Fibroblast of pulmonary artery (primary cell): ENCODE measurements around the gene SCD5.

Source experiments
- DNase-seq: peaks from one replicate; pipeline ENCODE4 v3.0.0-alpha.2; 2010; ENCODE audit warnings: low read depth
- H3K4me3 ChIP-seq: replicated peaks from 2 replicates; pipeline ENCODE4 v1.5.1; 2011; ENCODE audit warnings: low read depth, mild to moderate bottlenecking, control low read depth, low read length, moderate library complexity
- TF ChIP-seq, protein P1 (sequence below): IDR thresholded peaks from 2 replicates; pipeline ENCODE4 v1.5.1; 2011; ENCODE audit warnings: mild to moderate bottlenecking, control low read depth, low read length, inconsistent platforms; ENCODE audit errors: missing control alignments

Gene SCD5

GRCh38 chr4:82638479-82638878, 160.1 kb downstream of the SCD5 start:
- TF ChIP-seq, protein P1, sequence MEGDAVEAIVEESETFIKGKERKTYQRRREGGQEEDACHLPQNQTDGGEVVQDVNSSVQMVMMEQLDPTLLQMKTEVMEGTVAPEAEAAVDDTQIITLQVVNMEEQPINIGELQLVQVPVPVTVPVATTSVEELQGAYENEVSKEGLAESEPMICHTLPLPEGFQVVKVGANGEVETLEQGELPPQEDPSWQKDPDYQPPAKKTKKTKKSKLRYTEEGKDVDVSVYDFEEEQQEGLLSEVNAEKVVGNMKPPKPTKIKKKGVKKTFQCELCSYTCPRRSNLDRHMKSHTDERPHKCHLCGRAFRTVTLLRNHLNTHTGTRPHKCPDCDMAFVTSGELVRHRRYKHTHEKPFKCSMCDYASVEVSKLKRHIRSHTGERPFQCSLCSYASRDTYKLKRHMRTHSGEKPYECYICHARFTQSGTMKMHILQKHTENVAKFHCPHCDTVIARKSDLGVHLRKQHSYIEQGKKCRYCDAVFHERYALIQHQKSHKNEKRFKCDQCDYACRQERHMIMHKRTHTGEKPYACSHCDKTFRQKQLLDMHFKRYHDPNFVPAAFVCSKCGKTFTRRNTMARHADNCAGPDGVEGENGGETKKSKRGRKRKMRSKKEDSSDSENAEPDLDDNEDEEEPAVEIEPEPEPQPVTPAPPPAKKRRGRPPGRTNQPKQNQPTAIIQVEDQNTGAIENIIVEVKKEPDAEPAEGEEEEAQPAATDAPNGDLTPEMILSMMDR = no peak
- DNase-seq = no peak
- no peak overlapping the region for H3K4me3 ChIP-seq

GRCh38 chr4:82630079-82630478, 168.5 kb downstream of the SCD5 start:
- no peak overlapping the region for H3K4me3 ChIP-seq
- TF ChIP-seq, protein P1 = no peak
- no peak for DNase-seq

DNA sequence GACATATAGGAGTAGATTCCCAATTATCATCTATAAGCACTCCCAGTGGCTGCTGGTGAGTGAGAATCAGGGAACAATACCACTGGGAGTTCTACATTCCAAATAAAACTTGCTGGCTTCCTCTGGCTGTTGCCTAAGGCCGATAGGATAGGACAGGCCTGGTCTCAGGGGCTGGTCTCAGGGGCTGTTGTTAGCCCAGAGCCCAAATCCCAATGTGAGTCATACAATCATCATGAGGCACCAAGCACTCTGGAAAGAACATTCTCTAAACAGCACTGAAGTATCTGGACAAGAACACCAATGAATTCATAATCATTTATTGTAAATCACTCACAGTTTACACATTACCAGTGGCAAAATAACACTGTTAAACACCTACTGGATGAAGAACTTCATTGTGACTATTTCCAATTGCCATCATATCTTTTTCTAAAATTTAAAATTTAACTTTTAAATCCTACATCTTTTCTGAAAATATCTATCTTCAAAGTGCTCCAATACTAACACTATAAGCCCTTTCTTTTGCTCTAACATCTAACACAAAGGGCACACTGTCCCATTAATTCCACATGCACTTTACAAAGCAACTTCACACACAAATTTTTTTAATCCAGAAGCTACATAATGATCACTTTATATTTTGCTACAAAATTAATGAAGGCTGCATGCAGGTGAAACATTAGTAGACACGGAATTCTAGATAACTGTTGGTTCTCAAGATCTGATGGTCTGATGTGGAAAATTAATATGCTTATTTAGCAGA, 169.2 kb downstream of the SCD5 start:
- H3K4me3 ChIP-seq = no peak overlapping the region
- peak; percentile 69 for DNase-seq
- TF ChIP-seq, protein P1 = no peak

DNA sequence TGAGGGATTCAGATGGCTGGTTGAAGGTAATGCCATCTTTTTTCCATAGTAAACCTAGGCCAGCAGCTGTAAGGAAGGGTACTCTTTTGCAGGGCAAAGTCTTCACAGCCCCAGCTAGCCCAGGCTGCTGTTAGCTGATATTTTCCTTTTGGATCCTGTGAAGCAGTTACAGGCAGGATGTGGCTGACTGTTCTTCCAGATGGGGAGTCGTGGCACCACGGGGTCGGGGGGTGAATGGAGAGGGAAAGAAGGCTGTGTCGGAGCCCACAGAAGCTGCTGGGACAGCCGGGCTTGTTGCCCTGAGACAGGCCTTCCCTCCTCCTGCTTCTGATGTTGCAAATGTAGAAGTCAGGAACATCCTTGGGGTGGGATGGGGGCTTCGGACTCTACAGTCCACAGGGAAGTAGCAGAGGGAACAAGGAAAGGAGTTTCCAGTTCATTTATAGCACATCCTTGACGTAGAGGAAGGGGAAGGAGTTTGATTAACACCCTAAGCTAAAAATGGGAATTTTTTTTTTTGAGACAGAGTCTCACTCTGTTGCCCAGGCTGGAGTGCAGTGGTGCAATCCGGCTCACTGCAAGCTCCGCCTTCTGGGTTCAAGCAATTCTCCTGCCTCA, 172.2 kb downstream of the SCD5 start:
- H3K4me3 ChIP-seq = no peak overlapping the region
- DNase-seq = no peak
- TF ChIP-seq, protein P1 = no peak

- TF ChIP-seq, protein P1 = no peak
- DNase-seq = no peak
- H3K4me3 ChIP-seq = no peak overlapping the region
Observed at GRCh38 chr4:82624819-82625218, 173.8 kb downstream of the SCD5 start.

GRCh38 chr4:82623121-82623683, 175.4 kb downstream of the SCD5 start:
- DNase-seq = no peak
- H3K4me3 ChIP-seq = no peak overlapping the region
- TF ChIP-seq, protein P1 = no peak
